Smooth muscle cell (in vitro differentiated cells): ENCODE results near the gene CNTNAP2. TPM values are rescaled to one million over a fixed set of nuclear protein-coding genes. Genes with fewer than 3 reads are reported as not detected.

Source experiments
- DNase-seq: peaks from one replicate; lab custom pipeline; 2025; ENCODE audit not compliant: unreplicated experiment; lab: John Stamatoyannopoulos, UW
- H2AFZ ChIP-seq: fragments of 200-600 bp; sonication (generic); 2 replicates; pipeline ENCODE4 v1.6.0; 2016; ENCODE audit warnings: antibody characterized with exemption, low read depth, mild to moderate bottlenecking
- H3F3A ChIP-seq: fragments of 200-600 bp; sonication (generic); 2 replicates; pipeline ENCODE4 v1.6.0; 2017; ENCODE audit warnings: antibody characterized with exemption, low read depth
- H3K27ac ChIP-seq: fragments of 200-600 bp; sonication (generic); 2 replicates; pipeline ENCODE4 v1.5.1; 2016; ENCODE audit warnings: low read depth, mild to moderate bottlenecking
- H3K27me3 ChIP-seq: fragments of 200-600 bp; sonication (generic); 2 replicates; pipeline ENCODE4 v1.6.1; 2016; ENCODE audit warnings: low read depth, mild to moderate bottlenecking
- H3K36me3 ChIP-seq: fragments of 200-600 bp; sonication (generic); 2 replicates; pipeline ENCODE4 v1.5.1; 2016; ENCODE audit warnings: low read depth
- H3K4me1 ChIP-seq: fragments of 200-600 bp; sonication (generic); 2 replicates; pipeline ENCODE4 v1.5.1; 2016; ENCODE audit warnings: low read depth
- H3K4me2 ChIP-seq: fragments of 200-600 bp; sonication (generic); 2 replicates; pipeline ENCODE4 v1.6.0; 2016; ENCODE audit warnings: mild to moderate bottlenecking
- H3K4me3 ChIP-seq: fragments of 200-600 bp; sonication (generic); 2 replicates; pipeline ENCODE4 v1.5.1; 2016; ENCODE audit warnings: mild to moderate bottlenecking
- H3K79me2 ChIP-seq: fragments of 200-600 bp; sonication (generic); 2 replicates; pipeline ENCODE4 v1.6.0; 2016; ENCODE audit warnings: low read depth, mild to moderate bottlenecking
- H3K9ac ChIP-seq: fragments of 200-600 bp; sonication (generic); 2 replicates; pipeline ENCODE4 v1.6.0; 2016; ENCODE audit warnings: low read depth
- H3K9me3 ChIP-seq: fragments of 200-600 bp; sonication (generic); replicated peaks from 2 replicates; pipeline ENCODE4 v1.5.1; 2016; ENCODE audit warnings: low read depth
- H4K20me1 ChIP-seq: fragments of 200-600 bp; sonication (generic); 2 replicates; pipeline ENCODE4 v1.6.0; 2016; ENCODE audit warnings: low read depth
- CTCF ChIP-seq: fragments of 200-600 bp; sonication (generic); IDR thresholded peaks from 2 replicates; pipeline ENCODE4 v1.5.1; 2017; ENCODE audit warnings: borderline replicate concordance, mild to moderate bottlenecking, antibody characterized with exemption; ENCODE audit not compliant: insufficient read depth, poor library complexity, severe bottlenecking
- WGBS: methylation state at CpG from one replicate; pipeline ENCODE4 v1.1.7; 2016; ENCODE audit warnings: low lambda C conversion rate; 5-methylcytosine and 5-hydroxymethylcytosine counted together
- polyA plus RNA-seq: library from polyadenylated mRNA; unstranded; fragments of >200 nt; fragmentation: Nextera tagmentation; extraction: Ambion mirVana; gene quantifications from 2 replicates; pipeline ENCODE4 v1.2.1, GENCODE V29; 2016
- total RNA-seq: library from RNA; depleted of rRNA; stranded (reverse); fragments of >200 nt; gene quantifications from 2 replicates; pipeline ENCODE4 v1.2.3, GENCODE V29; 2014

CNTNAP2 gene
- total and polyA plus RNA-seq, 2 experiments from 2014 or later: 1.7 to 9.0 TPM

- Histone ChIP-seq H3F3A (no peaks in the 10 kb centered on the region), H3K4me3 (no peak overlapping the region), H3K27ac (no peak overlapping the region), H4K20me1 (no peaks in the 10 kb centered on the region), H3K36me3 (no peaks in the 10 kb centered on the region), H3K4me2 (no peak overlapping the region), H2AFZ (no peak overlapping the region), H3K79me2 (no peaks in the 10 kb centered on the region), H3K9ac (no peak overlapping the region), H3K27me3 (no peaks in the 10 kb centered on the region), H3K4me1 (no peaks in the 10 kb centered on the region), H3K9me3 (no peaks in the 10 kb centered on the region)
- no peak for TF ChIP-seq CTCF
- no peak for DNase-seq
Measured at GRCh38 chr7:147859486-147859885, 1742.9 kb downstream of the CNTNAP2 start.

GRCh38 chr7:147861058-147861716 is 1744.6 kb downstream of the CNTNAP2 start:
- Histone ChIP-seq H3K4me1 (no peaks in the 10 kb centered on the region), H3K36me3 (no peaks in the 10 kb centered on the region), H2AFZ (no peak overlapping the region), H3K4me3 (no peak overlapping the region), H3F3A (no peaks in the 10 kb centered on the region), H4K20me1 (no peaks in the 10 kb centered on the region), H3K27ac (no peak overlapping the region), H3K27me3 (no peaks in the 10 kb centered on the region), H3K4me2 (no peak overlapping the region), H3K9me3 (no peaks in the 10 kb centered on the region), H3K9ac (no peak overlapping the region), H3K79me2 (no peaks in the 10 kb centered on the region)
- TF ChIP-seq CTCF: no peak
- 97% methylated on average over 1 of the region's 1 CpG for whole genome bisulfite sequencing
- DNase-seq: no peak

- H3F3A ChIP-seq: no peaks in the 10 kb centered on the region
- no peaks in the 10 kb centered on the region for H3K9me3 ChIP-seq
- no peak for TF ChIP-seq CTCF
- no peak overlapping the region for H3K4me2 ChIP-seq
- H3K9ac ChIP-seq: no peak overlapping the region
- no peaks in the 10 kb centered on the region for H4K20me1 ChIP-seq
- H3K4me1 ChIP-seq: no peaks in the 10 kb centered on the region
- no peak overlapping the region for H3K4me3 ChIP-seq
- WGBS: 66% methylated on average over 6 of the region's 6 CpGs
- no peak overlapping the region for H2AFZ ChIP-seq
- no peaks in the 10 kb centered on the region for H3K27me3 ChIP-seq
- no peak overlapping the region for H3K27ac ChIP-seq
- no peaks in the 10 kb centered on the region for H3K79me2 ChIP-seq
- no peaks in the 10 kb centered on the region for H3K36me3 ChIP-seq
- no peak for DNase-seq
Measured at GRCh38 chr7:147861945-147862344, 1745.3 kb downstream of the CNTNAP2 start.

- H3K79me2 ChIP-seq: no peaks in the 10 kb centered on the region
- H3K36me3 ChIP-seq: no peaks in the 10 kb centered on the region
- H3F3A ChIP-seq: no peaks in the 10 kb centered on the region
- 84% methylated on average over 2 of the region's 2 CpGs for WGBS
- no peak overlapping the region for H3K4me2 ChIP-seq
- H3K27me3 ChIP-seq: no peaks in the 10 kb centered on the region
- DNase-seq: no peak
- no peaks in the 10 kb centered on the region for H3K4me1 ChIP-seq
- no peak overlapping the region for H3K9ac ChIP-seq
- H2AFZ ChIP-seq: no peak overlapping the region
- H4K20me1 ChIP-seq: no peaks in the 10 kb centered on the region
- no peaks in the 10 kb centered on the region for H3K9me3 ChIP-seq
- TF ChIP-seq CTCF: no peak
- H3K4me3 ChIP-seq: no peak overlapping the region
- H3K27ac ChIP-seq: no peak overlapping the region
Measured at GRCh38 chr7:147869456-147869855, 1752.9 kb downstream of the CNTNAP2 start.
